ENCODE data around the gene PHKA1.

DNA sequence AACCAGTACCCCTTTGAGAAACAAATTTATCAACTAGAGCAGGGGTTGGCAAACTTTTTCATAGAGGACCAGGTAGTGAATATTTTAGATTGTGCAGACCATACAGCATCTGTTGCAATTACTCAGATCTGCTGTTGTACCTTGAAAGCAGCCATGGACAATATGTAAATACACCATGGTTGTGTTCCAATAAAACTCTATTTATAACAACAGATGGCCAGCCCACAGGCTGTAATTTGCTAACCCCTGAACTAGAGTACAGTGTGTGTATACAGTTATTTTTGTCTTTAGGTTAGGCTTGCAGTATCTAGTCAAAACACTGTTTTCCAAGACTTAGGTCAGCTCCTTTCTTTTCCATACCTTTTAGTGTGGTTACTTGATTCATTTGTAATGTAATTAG, 54.4 kb downstream of the PHKA1 start:
- TF ChIP-seq, protein P1, sequence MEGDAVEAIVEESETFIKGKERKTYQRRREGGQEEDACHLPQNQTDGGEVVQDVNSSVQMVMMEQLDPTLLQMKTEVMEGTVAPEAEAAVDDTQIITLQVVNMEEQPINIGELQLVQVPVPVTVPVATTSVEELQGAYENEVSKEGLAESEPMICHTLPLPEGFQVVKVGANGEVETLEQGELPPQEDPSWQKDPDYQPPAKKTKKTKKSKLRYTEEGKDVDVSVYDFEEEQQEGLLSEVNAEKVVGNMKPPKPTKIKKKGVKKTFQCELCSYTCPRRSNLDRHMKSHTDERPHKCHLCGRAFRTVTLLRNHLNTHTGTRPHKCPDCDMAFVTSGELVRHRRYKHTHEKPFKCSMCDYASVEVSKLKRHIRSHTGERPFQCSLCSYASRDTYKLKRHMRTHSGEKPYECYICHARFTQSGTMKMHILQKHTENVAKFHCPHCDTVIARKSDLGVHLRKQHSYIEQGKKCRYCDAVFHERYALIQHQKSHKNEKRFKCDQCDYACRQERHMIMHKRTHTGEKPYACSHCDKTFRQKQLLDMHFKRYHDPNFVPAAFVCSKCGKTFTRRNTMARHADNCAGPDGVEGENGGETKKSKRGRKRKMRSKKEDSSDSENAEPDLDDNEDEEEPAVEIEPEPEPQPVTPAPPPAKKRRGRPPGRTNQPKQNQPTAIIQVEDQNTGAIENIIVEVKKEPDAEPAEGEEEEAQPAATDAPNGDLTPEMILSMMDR (IDR thresholded peaks at IDR 0.05), result no peak
- TF ChIP-seq POLR2AphosphoS5 (IDR thresholded peaks at IDR 0.05) (no peak), EP300 (IDR thresholded peaks at IDR 0.05) (no peak)
